SK-N-SH treated with all-trans-retinoic acid at 6 μM for 48 hours (cell line): ENCODE data around the gene THSD7A.
A peak's percentile ranks its signal among the peaks of the same experiment; 100 is the strongest.

Experiments
- ATAC-seq: fragments of 200-7000 bp; cut with Tn5 transposase; 3 replicates; pipeline ENCODE4 v1.9.1; 2020; ENCODE audit warnings: mild to moderate bottlenecking, moderate library complexity
- ARNTL ChIP-seq: fragments of 450-650 bp; formaldehyde crosslinking; IDR thresholded peaks from 2 replicates; pipeline ENCODE4 v1.5.0; 2020; ENCODE audit warnings: low read depth, mild to moderate bottlenecking, moderate library complexity, borderline replicate concordance
- BACH2 ChIP-seq: fragments of 250-450 bp; sonication (Bioruptor Pico); IDR thresholded peaks from 2 replicates; pipeline ENCODE4 v1.9.0; 2021; ENCODE audit warnings: mild to moderate bottlenecking, borderline replicate concordance
- CSDC2 ChIP-seq: fragments of 250-450 bp; sonication (Bioruptor Pico); IDR thresholded peaks from 2 replicates; pipeline ENCODE4 v1.5.0; 2020; ENCODE audit warnings: mild to moderate bottlenecking, moderate library complexity
- CSRNP3 ChIP-seq: fragments of 250-450 bp; sonication (Bioruptor Pico); IDR thresholded peaks from 2 replicates; pipeline ENCODE4 v1.5.1; 2021; ENCODE audit warnings: mild to moderate bottlenecking, moderate library complexity
- ESRRG ChIP-seq: fragments of 250-450 bp; sonication (Bioruptor Pico); IDR thresholded peaks from 2 replicates; pipeline ENCODE4 v1.6.1; 2021; ENCODE audit warnings: mild to moderate bottlenecking
- GLIS3 ChIP-seq: fragments of 250-450 bp; sonication (Bioruptor Pico); IDR thresholded peaks from 2 replicates; pipeline ENCODE4 v1.5.0; 2020; ENCODE audit warnings: mild to moderate bottlenecking, moderate library complexity
- ISL1 ChIP-seq: fragments of 250-450 bp; sonication (Bioruptor Pico); IDR thresholded peaks from 2 replicates; pipeline ENCODE4 v2.1.2; 2022; ENCODE audit warnings: mild to moderate bottlenecking, moderate library complexity
- OSR1 ChIP-seq: fragments of 250-450 bp; sonication (Bioruptor Pico); IDR thresholded peaks from 2 replicates; pipeline ENCODE4 v1.8.0; 2022; ENCODE audit warnings: moderate library complexity, mild to moderate bottlenecking, inconsistent platforms
- PATZ1 ChIP-seq: fragments of 250-450 bp; sonication (Bioruptor Pico); IDR thresholded peaks from 2 replicates; pipeline ENCODE4 v1.8.0; 2020; ENCODE audit warnings: mild to moderate bottlenecking, moderate library complexity, borderline replicate concordance
- POU6F1 ChIP-seq: fragments of 250-450 bp; sonication (Bioruptor Pico); IDR thresholded peaks from 2 replicates; pipeline ENCODE4 v1.8.0; 2021; ENCODE audit warnings: low read depth, mild to moderate bottlenecking, moderate library complexity, borderline replicate concordance
- PPARA ChIP-seq: fragments of 250-450 bp; sonication (Bioruptor Pico); IDR thresholded peaks from 2 replicates; pipeline ENCODE4 v1.5.0; 2020; ENCODE audit warnings: mild to moderate bottlenecking, borderline replicate concordance
- RARB ChIP-seq: fragments of 250-450 bp; sonication (Bioruptor Pico); IDR thresholded peaks from 2 replicates; pipeline ENCODE4 v1.8.0; 2021; ENCODE audit warnings: mild to moderate bottlenecking, moderate library complexity
- SNAI2 ChIP-seq: fragments of 250-450 bp; sonication (Bioruptor Pico); IDR thresholded peaks from 2 replicates; pipeline ENCODE4 v1.5.0; 2020; ENCODE audit warnings: mild to moderate bottlenecking, moderate library complexity
- TCF4 ChIP-seq: fragments of 250-450 bp; sonication (Bioruptor Pico); IDR thresholded peaks from 2 replicates; pipeline ENCODE4 v1.8.0; 2021; ENCODE audit warnings: mild to moderate bottlenecking, moderate library complexity, borderline replicate concordance
- TOX ChIP-seq: fragments of 250-450 bp; sonication (Bioruptor Pico); IDR thresholded peaks from 2 replicates; pipeline ENCODE4 v1.8.0; 2021; ENCODE audit warnings: mild to moderate bottlenecking, moderate library complexity, borderline replicate concordance
- ZC3H10 ChIP-seq: fragments of 250-450 bp; sonication (Bioruptor Pico); IDR thresholded peaks from 2 replicates; pipeline ENCODE4 v1.5.1; 2021; ENCODE audit warnings: mild to moderate bottlenecking, moderate library complexity
- ZFP3 ChIP-seq: fragments of 250-450 bp; sonication (Bioruptor Pico); IDR thresholded peaks from 2 replicates; pipeline ENCODE4 v1.5.0; 2020; ENCODE audit warnings: mild to moderate bottlenecking, moderate library complexity
- ZFP30 ChIP-seq: fragments of 450-650 bp; formaldehyde crosslinking; IDR thresholded peaks from 2 replicates; pipeline ENCODE4 v1.5.0; 2022; ENCODE audit warnings: mild to moderate bottlenecking, moderate library complexity
- ZNF565 ChIP-seq: fragments of 450-650 bp; formaldehyde crosslinking; conservative IDR thresholded peaks from 2 replicates; pipeline ENCODE4 v1.5.0; 2020; ENCODE audit warnings: low read depth, mild to moderate bottlenecking, moderate library complexity
- ZNF70 ChIP-seq: fragments of 450-650 bp; formaldehyde crosslinking; IDR thresholded peaks from 2 replicates; pipeline ENCODE4 v1.5.0; 2020; ENCODE audit warnings: mild to moderate bottlenecking, moderate library complexity
- ZNF8 ChIP-seq: fragments of 450-650 bp; formaldehyde crosslinking; IDR thresholded peaks from 2 replicates; pipeline ENCODE4 v1.5.0; 2020; ENCODE audit warnings: mild to moderate bottlenecking, moderate library complexity
- TF ChIP-seq, protein P1 (sequence below): fragments of 250-450 bp; sonication (Bioruptor Pico); IDR thresholded peaks from 2 replicates; pipeline ENCODE4 v1.5.1; 2020; ENCODE audit warnings: low read depth, mild to moderate bottlenecking, moderate library complexity
- TF ChIP-seq, protein P2 (sequence below): fragments of 250-450 bp; sonication (Bioruptor Pico); IDR thresholded peaks from 2 replicates; pipeline ENCODE4 v1.5.0; 2020; ENCODE audit warnings: mild to moderate bottlenecking, moderate library complexity

The THSD7A gene

GRCh38 chr7:11343136-11343535 is 488.9 kb downstream of the THSD7A start:
- TF ChIP-seq RARB (CRISPR knock-in tag) (no peak), ZNF70 (no peak), CSRNP3 (CRISPR knock-in tag) (no peak)
- ATAC-seq = no peak

- peak; percentile 68 for ATAC-seq
- TF ChIP-seq, protein P1, sequence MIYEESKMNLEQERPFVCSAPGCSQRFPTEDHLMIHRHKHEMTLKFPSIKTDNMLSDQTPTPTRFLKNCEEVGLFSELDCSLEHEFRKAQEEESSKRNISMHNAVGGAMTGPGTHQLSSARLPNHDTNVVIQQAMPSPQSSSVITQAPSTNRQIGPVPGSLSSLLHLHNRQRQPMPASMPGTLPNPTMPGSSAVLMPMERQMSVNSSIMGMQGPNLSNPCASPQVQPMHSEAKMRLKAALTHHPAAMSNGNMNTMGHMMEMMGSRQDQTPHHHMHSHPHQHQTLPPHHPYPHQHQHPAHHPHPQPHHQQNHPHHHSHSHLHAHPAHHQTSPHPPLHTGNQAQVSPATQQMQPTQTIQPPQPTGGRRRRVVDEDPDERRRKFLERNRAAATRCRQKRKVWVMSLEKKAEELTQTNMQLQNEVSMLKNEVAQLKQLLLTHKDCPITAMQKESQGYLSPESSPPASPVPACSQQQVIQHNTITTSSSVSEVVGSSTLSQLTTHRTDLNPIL = no peak
- TF ChIP-seq BACH2 (no peak), TOX (CRISPR knock-in tag) (no peak), TCF4 (CRISPR knock-in tag) (no peak), ZFP30 (CRISPR knock-in tag) (no peak), ARNTL (no peak), PPARA (CRISPR knock-in tag) (no peak), CSRNP3 (CRISPR knock-in tag) (no peak), PATZ1 (no peak), ZFP3 (no peak), CSDC2 (CRISPR knock-in tag) (no peak), SNAI2 (CRISPR knock-in tag) (no peak), RARB (CRISPR knock-in tag) (no peak), ZNF8 (CRISPR knock-in tag) (no peak), ISL1 (CRISPR knock-in tag) (no peak), POU6F1 (CRISPR knock-in tag) (no peak)
- TF ChIP-seq, protein P2, sequence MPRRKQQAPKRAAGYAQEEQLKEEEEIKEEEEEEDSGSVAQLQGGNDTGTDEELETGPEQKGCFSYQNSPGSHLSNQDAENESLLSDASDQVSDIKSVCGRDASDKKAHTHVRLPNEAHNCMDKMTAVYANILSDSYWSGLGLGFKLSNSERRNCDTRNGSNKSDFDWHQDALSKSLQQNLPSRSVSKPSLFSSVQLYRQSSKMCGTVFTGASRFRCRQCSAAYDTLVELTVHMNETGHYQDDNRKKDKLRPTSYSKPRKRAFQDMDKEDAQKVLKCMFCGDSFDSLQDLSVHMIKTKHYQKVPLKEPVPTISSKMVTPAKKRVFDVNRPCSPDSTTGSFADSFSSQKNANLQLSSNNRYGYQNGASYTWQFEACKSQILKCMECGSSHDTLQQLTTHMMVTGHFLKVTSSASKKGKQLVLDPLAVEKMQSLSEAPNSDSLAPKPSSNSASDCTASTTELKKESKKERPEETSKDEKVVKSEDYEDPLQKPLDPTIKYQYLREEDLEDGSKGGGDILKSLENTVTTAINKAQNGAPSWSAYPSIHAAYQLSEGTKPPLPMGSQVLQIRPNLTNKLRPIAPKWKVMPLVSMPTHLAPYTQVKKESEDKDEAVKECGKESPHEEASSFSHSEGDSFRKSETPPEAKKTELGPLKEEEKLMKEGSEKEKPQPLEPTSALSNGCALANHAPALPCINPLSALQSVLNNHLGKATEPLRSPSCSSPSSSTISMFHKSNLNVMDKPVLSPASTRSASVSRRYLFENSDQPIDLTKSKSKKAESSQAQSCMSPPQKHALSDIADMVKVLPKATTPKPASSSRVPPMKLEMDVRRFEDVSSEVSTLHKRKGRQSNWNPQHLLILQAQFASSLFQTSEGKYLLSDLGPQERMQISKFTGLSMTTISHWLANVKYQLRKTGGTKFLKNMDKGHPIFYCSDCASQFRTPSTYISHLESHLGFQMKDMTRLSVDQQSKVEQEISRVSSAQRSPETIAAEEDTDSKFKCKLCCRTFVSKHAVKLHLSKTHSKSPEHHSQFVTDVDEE (CRISPR knock-in tag) = no peak
Measured at GRCh38 chr7:11341285-11341944, 490.6 kb downstream of the THSD7A start.

DNA sequence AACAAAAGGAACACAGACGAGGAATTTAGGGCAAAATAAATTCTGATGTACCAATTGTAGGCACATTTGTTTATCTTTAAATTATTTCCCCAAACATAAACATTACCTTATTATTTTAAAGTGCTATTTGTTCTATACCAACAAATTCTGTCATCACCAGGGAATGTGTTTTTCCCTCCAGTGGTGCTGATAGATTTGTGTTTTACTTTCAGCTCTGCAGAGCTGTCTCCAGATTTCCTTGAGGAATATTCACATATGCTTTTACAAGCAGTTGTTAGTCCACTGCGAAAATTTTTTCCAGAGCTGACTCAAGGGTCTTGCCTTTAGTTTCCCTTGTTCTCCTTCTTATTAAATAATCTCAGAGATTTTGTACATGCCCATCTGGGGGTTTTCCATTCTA is 495.6 kb downstream of the THSD7A start:
- ATAC-seq = no peak
- no peak for TF ChIP-seq RARB (CRISPR knock-in tag)
- TF ChIP-seq ESRRG = no peak
- TF ChIP-seq OSR1 (CRISPR knock-in tag) = no peak
- TF ChIP-seq CSRNP3 (CRISPR knock-in tag) = no peak
- no peak for TF ChIP-seq ZFP3
- TF ChIP-seq SNAI2 (CRISPR knock-in tag) = no peak
- TF ChIP-seq GLIS3 (CRISPR knock-in tag) = no peak
- no peak for TF ChIP-seq ZNF70
- TF ChIP-seq ARNTL = no peak
- TF ChIP-seq POU6F1 (CRISPR knock-in tag) = no peak
- no peak for TF ChIP-seq TOX (CRISPR knock-in tag)
- no peak for TF ChIP-seq CSDC2 (CRISPR knock-in tag)
- no peak for TF ChIP-seq ZNF565 (CRISPR knock-in tag)
- no peak for TF ChIP-seq ISL1 (CRISPR knock-in tag)
- TF ChIP-seq ZFP30 (CRISPR knock-in tag) = no peak
- TF ChIP-seq ZNF8 (CRISPR knock-in tag) = no peak
- TF ChIP-seq ZC3H10 (CRISPR knock-in tag) = no peak
- TF ChIP-seq TCF4 (CRISPR knock-in tag) = no peak
